Spleen (tissue), 11 donors: ENCODE measurements around the gene ZMIZ2. TPM values are rescaled to one million over a fixed set of nuclear protein-coding genes. Genes with fewer than 3 reads are reported as not detected.

Experiments used
- DNase-seq: peaks from one replicate; pipeline ENCODE4 v3.0.0-alpha.2; 2020
- H3K27ac ChIP-seq, 8 donors: fragments of 200-600 bp; sonication (generic) in 7 of 8; 1 replicate in 4 of 8; 2 replicates in 4 of 8; pipeline versions ENCODE4 v1.5.0 to v1.8.0; 2016 to 2021; ENCODE audit warnings: inconsistent platforms in 4 of 8, mild to moderate bottlenecking in 4 of 8, moderate library complexity in 1 of 8
- H3K27me3 ChIP-seq, 7 donors: fragments of 200-600 bp; sonication (generic) in 6 of 7; replicated peaks in 1 of 7; 1 replicate in 4 of 7; 2 replicates in 3 of 7; pipeline versions ENCODE4 v1.5.0 to v1.8.0; 2016 to 2021; ENCODE audit warnings: inconsistent platforms in 3 of 7, mild to moderate bottlenecking in 1 of 7
- H3K36me3 ChIP-seq, 6 donors: fragments of 200-600 bp; sonication (generic) in 5 of 6; 1 replicate in 4 of 6; 2 replicates in 2 of 6; pipeline versions ENCODE4 v1.5.0 to v1.8.0; 2016 to 2021; ENCODE audit warnings: inconsistent platforms in 2 of 6
- H3K4me1 ChIP-seq, 6 donors: fragments of 200-600 bp; sonication (generic) in 5 of 6; 1 replicate in 3 of 6; 2 replicates in 3 of 6; pipeline versions ENCODE4 v1.5.0 to v1.8.0; 2016 to 2021; ENCODE audit warnings: inconsistent platforms in 3 of 6
- H3K4me3 ChIP-seq, 8 donors: fragments of 200-600 bp; sonication (generic) in 7 of 8; 1 replicate in 4 of 8; 2 replicates in 4 of 8; pipeline versions ENCODE4 v1.5.0 to v1.8.0; 2016 to 2021; ENCODE audit warnings: inconsistent platforms in 4 of 8, mild to moderate bottlenecking in 4 of 8, moderate library complexity in 2 of 8
- H3K9me3 ChIP-seq, 8 donors: fragments of 200-600 bp; sonication (generic) in 7 of 8; 1 replicate in 4 of 8; 2 replicates in 4 of 8; pipeline versions ENCODE4 v1.5.0 to v1.8.0; 2016 to 2021; ENCODE audit warnings: inconsistent platforms in 4 of 8
- CTCF ChIP-seq, 11 experiments: fragments of 200-600 bp in 7 of 11; fragments of 450-650 bp in 4 of 11; sonication (generic) in 4 of 11; IDR thresholded peaks in 8 of 11; conservative IDR thresholded peaks in 3 of 11; 1 replicate in 7 of 11; 2 replicates in 4 of 11; pipeline versions ENCODE4 v1.4.0 to v1.8.0; 2016 to 2021; ENCODE audit warnings: antibody characterized with exemption in 11 of 11, inconsistent platforms in 4 of 11, mild to moderate bottlenecking in 1 of 11
- POLR2A ChIP-seq, 3 donors: fragments of 450-650 bp; IDR thresholded peaks; one replicate each; pipeline ENCODE4 v1.5.1; 2017; ENCODE audit warnings: antibody characterized with exemption in 3 of 3, mild to moderate bottlenecking in 1 of 3
- POLR2AphosphoS5 ChIP-seq, 3 donors: sonication (generic); formaldehyde crosslinking; IDR thresholded peaks; one replicate each; pipeline ENCODE4 v1.5.1; 2017; ENCODE audit warnings: antibody characterized with exemption in 3 of 3
- WGBS, 5 donors: extraction: QIAGEN DNeasy Blood & Tissue Kit in 3 of 5; methylation state at CpG; one replicate each; pipeline versions ENCODE4 v1.1.5 to v1.1.7; 2013 to 2018; 5-methylcytosine and 5-hydroxymethylcytosine counted together
- intact Hi-C: fragments of 100-400 bp; cut with DNase I; formaldehyde crosslinking; loops from one replicate; pipeline ENCODE4 v1.15.0; 2023; ENCODE audit warnings: low total_unique reads
- polyA plus RNA-seq, 3 donors: library from polyadenylated mRNA; stranded (reverse); fragments of 200-250 nt; gene quantifications; one replicate each; pipeline ENCODE4 v1.2.1, GENCODE V29; 2013
- total RNA-seq, 7 donors: library from RNA; depleted of rRNA in 3 of 7; stranded (reverse); fragments of >200 nt in 3 of 7; fragmentation: NEBNext Ultra II Directional in 4 of 7; extraction: Animal tissue kit (Norgen Biotek cat#: 25700) in 4 of 7; gene quantifications; one replicate each; pipeline versions ENCODE4 v1.1.0 to v1.2.1, GENCODE V29; 2016 to 2021
- donor health status: healthy with polysubstance abuse.
- donor health status: DM: no; HTN: no; CAD: no; lungs with moderate emphysema.
- donor health status: DM: no; HTN: no; CAD: no.
- donor health status: Bipolar disorder and iron deficiency.
- donor health status: healthy.
- donor health status: DM: no; HTN: no; CAD: no.
- donor health status: DM: yes; HTN: yes; CAD: no.

Gene ZMIZ2
- total and polyA plus RNA-seq, 10 donors, result 27.7 to 160 (median 84.1) TPM

- TF ChIP-seq CTCF (IDR thresholded peaks at IDR 0.05 in 8 of 11, conservative IDR thresholded peaks at IDR 0.05 in 3 of 11), result no peak
- no peak for TF ChIP-seq POLR2AphosphoS5 (IDR thresholded peaks at IDR 0.05)
- no peak for TF ChIP-seq POLR2A (IDR thresholded peaks at IDR 0.05)
- peak; percentile 21 for DNase-seq
- Histone ChIP-seq H3K4me1 (no peaks in the 10 kb centered on the region), H3K9me3 (no peaks in the 10 kb centered on the region), H3K4me3 (no peak overlapping the region), H3K27me3 (no peaks in the 10 kb centered on the region), H3K36me3 (peaks cover 0 to 27% (median 19%) of the 10 kb centered on the region in 6 donors), H3K27ac (no peak overlapping the region)
- intact Hi-C loops, result no loop called here
- 89 to 94% (median 90%) methylated on average over 2 of the region's 2 CpGs for WGBS, 5 donors
These were observed 35.5 kb upstream of the ZMIZ2 start for GRCh38 chr7:44713141-44713540.

GRCh38 chr7:44713680-44714335 lies 34.8 kb upstream of the ZMIZ2 start:
- Histone ChIP-seq H3K36me3 (peaks cover 0 to 21% (median 13%) of the 10 kb centered on the region in 6 donors), H3K9me3 (no peaks in the 10 kb centered on the region), H3K4me3 (no peak overlapping the region), H3K27ac (no peak overlapping the region), H3K27me3 (no peaks in the 10 kb centered on the region), H3K4me1 (no peaks in the 10 kb centered on the region)
- TF ChIP-seq POLR2A (IDR thresholded peaks at IDR 0.05) (no peak), CTCF (IDR thresholded peaks at IDR 0.05 in 8 of 11, conservative IDR thresholded peaks at IDR 0.05 in 3 of 11) (no peak), POLR2AphosphoS5 (IDR thresholded peaks at IDR 0.05) (no peak)
- WGBS, 5 donors, result 55 to 62% (median 61%) methylated on average over 7 of the region's 7 CpGs
- intact Hi-C loops, result no loop called here
- DNase-seq, result no peak

GRCh38 chr7:44716205-44716604 lies 32.4 kb upstream of the ZMIZ2 start:
- no peaks in the 10 kb centered on the region for H3K27me3 ChIP-seq
- H3K4me3 ChIP-seq, result no peak overlapping the region
- H3K9me3 ChIP-seq, result peaks cover 0 to 18% (median 15%) of the 10 kb centered on the region in 8 donors
- intact Hi-C loops, result no loop called here
- no peaks in the 10 kb centered on the region for H3K4me1 ChIP-seq
- TF ChIP-seq POLR2AphosphoS5 (IDR thresholded peaks at IDR 0.05), result no peak
- TF ChIP-seq CTCF (IDR thresholded peaks at IDR 0.05 in 8 of 11, conservative IDR thresholded peaks at IDR 0.05 in 3 of 11), result no peak
- TF ChIP-seq POLR2A (IDR thresholded peaks at IDR 0.05), result no peak
- no peak for DNase-seq
- WGBS, 5 donors, result 91 to 98% (median 97%) methylated on average over 3 of the region's 3 CpGs
- H3K36me3 ChIP-seq, result no peaks in the 10 kb centered on the region
- H3K27ac ChIP-seq, result no peak overlapping the region

GRCh38 chr7:44720301-44720700 lies 28.3 kb upstream of the ZMIZ2 start:
- WGBS, 5 donors, result 94 to 99% (median 96%) methylated on average over 4 of the region's 4 CpGs
- intact Hi-C loops, result no loop called here
- Histone ChIP-seq H3K9me3 (peaks cover 0 to 24% (median 18%) of the 10 kb centered on the region in 8 donors), H3K27ac (no peak overlapping the region), H3K4me1 (no peaks in the 10 kb centered on the region), H3K36me3 (no peaks in the 10 kb centered on the region), H3K27me3 (no peaks in the 10 kb centered on the region), H3K4me3 (no peak overlapping the region)
- TF ChIP-seq POLR2AphosphoS5 (IDR thresholded peaks at IDR 0.05) (no peak), POLR2A (IDR thresholded peaks at IDR 0.05) (no peak), CTCF (IDR thresholded peaks at IDR 0.05 in 8 of 11, conservative IDR thresholded peaks at IDR 0.05 in 3 of 11) (no peak)
- DNase-seq, result no peak
